GM23338 (cell line): ENCODE data around the gene TULP4. TPM values are rescaled to one million over a fixed set of nuclear protein-coding genes. Genes with fewer than 3 reads are reported as not detected.

Source experiments
- ATAC-seq: fragments of 200-7000 bp; cut with Tn5 transposase; 3 replicates; pipeline ENCODE4 v1.9.1; 2020
- DNase-seq: peaks from one replicate; pipeline ENCODE4 v3.0.0-alpha.2; 2015; ENCODE audit warnings: low spot score
- H2AFZ ChIP-seq: fragments of 200-600 bp; sonication (generic); 2 replicates; pipeline ENCODE4 v1.8.0; 2016; ENCODE audit warnings: antibody characterized with exemption, mild to moderate bottlenecking, moderate library complexity
- H3F3A ChIP-seq: fragments of 200-600 bp; sonication (generic); replicated peaks from 2 replicates; pipeline ENCODE4 v1.8.0; 2017; ENCODE audit warnings: antibody characterized with exemption, mixed run types, low read depth
- H3K27ac ChIP-seq: fragments of 200-600 bp; sonication (generic); 2 replicates; pipeline ENCODE4 v1.6.1; 2016; ENCODE audit warnings: low read depth
- H3K27me3 ChIP-seq: fragments of 200-600 bp; sonication (generic); 2 replicates; pipeline ENCODE4 v1.8.0; 2016; ENCODE audit warnings: mild to moderate bottlenecking, mixed run types, moderate library complexity; ENCODE audit not compliant: insufficient read depth
- H3K36me3 ChIP-seq: fragments of 200-600 bp; sonication (generic); 2 replicates; pipeline ENCODE4 v1.8.0; 2016; ENCODE audit warnings: mild to moderate bottlenecking; ENCODE audit not compliant: insufficient read depth
- H3K4me1 ChIP-seq: fragments of 200-600 bp; sonication (generic); 2 replicates; pipeline ENCODE4 v1.8.0; 2016; ENCODE audit warnings: mild to moderate bottlenecking, moderate library complexity; ENCODE audit not compliant: insufficient read depth
- H3K4me2 ChIP-seq: fragments of 200-600 bp; sonication (generic); 2 replicates; pipeline ENCODE4 v1.7.1; 2017; ENCODE audit warnings: mixed run types
- H3K4me3 ChIP-seq: fragments of 200-600 bp; sonication (generic); 2 replicates; pipeline ENCODE4 v1.6.1; 2016; ENCODE audit warnings: mixed run types
- H3K79me2 ChIP-seq: fragments of 200-600 bp; sonication (generic); replicated peaks from 2 replicates; pipeline ENCODE4 v1.8.0; 2017; ENCODE audit warnings: mild to moderate bottlenecking; ENCODE audit not compliant: insufficient read depth
- H3K9me2 ChIP-seq: fragments of 200-600 bp; sonication (generic); 2 replicates; pipeline ENCODE4 v1.8.0; 2017; ENCODE audit not compliant: insufficient read depth
- H4K20me1 ChIP-seq: fragments of 200-600 bp; sonication (generic); replicated peaks from 2 replicates; pipeline ENCODE4 v1.8.0; 2017; ENCODE audit warnings: mild to moderate bottlenecking; ENCODE audit not compliant: insufficient read depth
- H3K27ac Mint-ChIP-seq: 2 replicates; pipeline ENCODE4 v1.8.0; 2020; ENCODE audit warnings: inconsistent platforms, mild to moderate bottlenecking, moderate library complexity, mixed read lengths
- H3K27me3 Mint-ChIP-seq: 3 replicates; pipeline ENCODE4 v1.8.0; 2022; ENCODE audit warnings: low read depth, mild to moderate bottlenecking, moderate library complexity, mixed read lengths, inconsistent platforms; ENCODE audit not compliant: insufficient read depth, poor library complexity
- H3K36me3 Mint-ChIP-seq: 3 replicates; pipeline ENCODE4 v1.8.0; 2021; ENCODE audit warnings: low read depth, mild to moderate bottlenecking, inconsistent platforms, moderate library complexity, mixed read lengths
- H3K4me1 Mint-ChIP-seq: 3 replicates; pipeline ENCODE4 v1.8.0; 2020; ENCODE audit warnings: mild to moderate bottlenecking, inconsistent platforms, mixed read lengths
- H3K4me3 Mint-ChIP-seq: 3 replicates; pipeline ENCODE4 v1.8.0; 2021; ENCODE audit warnings: moderate library complexity, mild to moderate bottlenecking, inconsistent platforms, mixed read lengths
- H3K9me3 Mint-ChIP-seq: 3 replicates; pipeline ENCODE4 v1.8.0; 2020; ENCODE audit warnings: moderate library complexity, mild to moderate bottlenecking, inconsistent platforms, mixed read lengths
- CREB1 ChIP-seq: fragments of 250-450 bp; sonication (Bioruptor Pico); IDR thresholded peaks from 2 replicates; pipeline ENCODE4 v1.5.0; 2020; ENCODE audit warnings: low read depth, mild to moderate bottlenecking, moderate library complexity
- CTCF ChIP-seq, 2 experiments: fragments of 200-600 bp in 1 of 2; sonication (generic) in 1 of 2; conservative IDR thresholded peaks; 2 replicates each; pipeline versions ENCODE4 v1.5.1 to v1.6.1; 2016 to 2017; ENCODE audit warnings: antibody characterized with exemption in 2 of 2, low read depth in 2 of 2, mild to moderate bottlenecking in 2 of 2, moderate library complexity in 1 of 2
- EZH2 ChIP-seq: fragments of 200-600 bp; sonication (generic); IDR thresholded peaks from one replicate; pipeline ENCODE4 v1.8.0; 2017; ENCODE audit warnings: antibody characterized with exemption, mild to moderate bottlenecking, low read depth; ENCODE audit not compliant: unreplicated experiment
- EZH2phosphoT487 ChIP-seq: fragments of 200-600 bp; sonication (generic); IDR thresholded peaks from one replicate; pipeline ENCODE4 v1.8.1; 2018; ENCODE audit warnings: antibody characterized with exemption; ENCODE audit not compliant: unreplicated experiment
- JUNB ChIP-seq: IDR thresholded peaks from one replicate; pipeline ENCODE4 v1.6.1; 2016; ENCODE audit warnings: antibody characterized with exemption; ENCODE audit not compliant: unreplicated experiment
- POLR2AphosphoS5 ChIP-seq: IDR thresholded peaks from 2 replicates; pipeline ENCODE4 v1.6.1; 2016; ENCODE audit warnings: antibody characterized with exemption, low read depth
- REST ChIP-seq: IDR thresholded peaks from one replicate; pipeline ENCODE4 v1.6.1; 2018; ENCODE audit warnings: antibody characterized with exemption; ENCODE audit not compliant: unreplicated experiment
- ZNF114 ChIP-seq: fragments of 250-450 bp; sonication (Bioruptor Pico); IDR thresholded peaks from 2 replicates; pipeline ENCODE4 v1.5.0; 2020; ENCODE audit warnings: mild to moderate bottlenecking, moderate library complexity
- ZNF331 ChIP-seq: fragments of 250-450 bp; sonication (Bioruptor Pico); IDR thresholded peaks from 2 replicates; pipeline ENCODE4 v1.5.0; 2020; ENCODE audit warnings: low read depth, mild to moderate bottlenecking, moderate library complexity
- polyA plus RNA-seq: library from polyadenylated mRNA; unstranded; fragments of >200 nt; fragmentation: Nextera tagmentation; extraction: Ambion mirVana; gene quantifications from 2 replicates; pipeline ENCODE4 v1.2.1, GENCODE V29; 2016
- total RNA-seq: library from RNA; depleted of rRNA; stranded (reverse); fragments of >200 nt; shearing (Covaris generic); gene quantifications from 2 replicates; pipeline ENCODE4 v1.2.3, GENCODE V29; 2014

TULP4 gene
- total and polyA plus RNA-seq, 2 experiments from 2014 or later: 31.2 to 50.2 TPM

- TF ChIP-seq CREB1 (CRISPR knock-in tag) (no peak), EZH2 (no peak), POLR2AphosphoS5 (no peak), REST (no peak), EZH2phosphoT487 (no peak), JUNB (no peak), ZNF331 (CRISPR knock-in tag) (no peak)
Measured at GRCh38 chr6:158421381-158421780, 109.1 kb downstream of the TULP4 start (continued).

- no peak overlapping the region for H2AFZ ChIP-seq
- no peaks in the 10 kb centered on the region for H3K79me2 ChIP-seq
- peak overlapping the region; percentile 27; the same call in 2 of the 3 replicates for H3K4me3 Mint-ChIP-seq
- ATAC-seq: peak; percentile 75
- H3K9me3 Mint-ChIP-seq: peaks cover 2% of the 10 kb centered on the region; the same call in 2 of the 3 replicates
- DNase-seq: peak; percentile 65
- H3K9me2 ChIP-seq: no peaks in the 10 kb centered on the region
- H3K4me3 ChIP-seq: peak overlapping the region; percentile 37
- no peak overlapping the region for H3K27ac Mint-ChIP-seq
- peaks cover 6% of the 10 kb centered on the region for H3K4me1 Mint-ChIP-seq
- H3K36me3 Mint-ChIP-seq: peaks cover 20% of the 10 kb centered on the region
- no peaks in the 10 kb centered on the region for H3F3A ChIP-seq
- no peak overlapping the region for H3K4me2 ChIP-seq
- peaks cover 6% of the 10 kb centered on the region for H3K27me3 Mint-ChIP-seq
- no peaks in the 10 kb centered on the region for H4K20me1 ChIP-seq
- no peaks in the 10 kb centered on the region for H3K36me3 ChIP-seq
- no peaks in the 10 kb centered on the region for H3K4me1 ChIP-seq
- no peak overlapping the region for H3K27ac ChIP-seq
- H3K27me3 ChIP-seq: no peaks in the 10 kb centered on the region
- TF ChIP-seq CTCF (conservative IDR thresholded peaks at IDR 0.05; ENCODE audit: low read depth in 2 of 2): no peak
- no peak for TF ChIP-seq JUNB
- TF ChIP-seq REST: no peak
- no peak for TF ChIP-seq CREB1 (CRISPR knock-in tag)
- TF ChIP-seq ZNF114 (CRISPR knock-in tag): no peak
Measured at GRCh38 chr6:158422629-158423238, 110.5 kb downstream of the TULP4 start.
